ENCODE measurements around the gene MACROD2. TPM values are rescaled to one million over a fixed set of nuclear protein-coding genes. Genes with fewer than 3 reads are reported as not detected.

The MACROD2 gene
- polyA plus RNA-seq, 1 donor (not counting 4 experiments of a cell fraction or from before 2014, with no cell fraction given) = 0.71 TPM

DNA sequence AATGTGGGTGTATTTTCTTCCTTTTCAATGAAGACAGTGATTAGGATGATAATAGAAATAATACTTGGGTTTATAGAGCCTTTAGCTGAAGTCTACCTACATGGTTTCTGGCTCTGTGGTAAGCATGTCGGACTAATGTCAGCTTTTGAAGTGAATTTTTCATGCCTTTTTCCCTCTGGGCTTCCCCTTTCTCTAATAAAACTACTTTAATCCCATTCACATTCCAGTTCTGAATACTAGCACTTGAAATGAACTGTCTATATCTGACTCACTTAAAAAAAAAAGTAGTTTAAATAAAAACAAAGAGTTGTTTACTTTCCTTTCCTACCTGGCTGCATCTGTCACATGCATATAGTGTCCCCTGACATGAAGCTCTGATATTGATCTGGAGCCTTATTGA lies 888.0 kb downstream of the MACROD2 start:
- H3K4me3 ChIP-seq (ENCODE audit: control insufficient read depth in 2 of 3, extremely low read depth in 1 of 3, insufficient read depth in 2 of 3, low read depth in 1 of 3, low read length in 3 of 3) = no peak overlapping the region
- H2AFZ ChIP-seq (ENCODE audit: control insufficient read depth, low read length) = no peak overlapping the region
- no peaks in the 10 kb centered on the region for H3K9me3 ChIP-seq (ENCODE audit: control insufficient read depth, low read depth, low read length)
- H3K79me2 ChIP-seq (ENCODE audit: control insufficient read depth, insufficient read depth, low read length) = no peaks in the 10 kb centered on the region
- H3K9me1 ChIP-seq (ENCODE audit: control insufficient read depth, extremely low read depth, insufficient read depth, low read length) = no peaks in the 10 kb centered on the region
- H3K9ac ChIP-seq (ENCODE audit: control insufficient read depth, extremely low read depth, insufficient read depth, low read length) = peak overlapping the region; percentile 4
- DNase-seq (ENCODE audit: low read depth, low spot score) = no peak
- dilution Hi-C loops (cut with MboI; ENCODE audit: extremely low pct_ligation_motif_present, low sequenced_read_pairs) = no loop called here
- H3K36me3 ChIP-seq (ENCODE audit: control insufficient read depth in 2 of 2, extremely low read depth in 1 of 2, insufficient read depth in 2 of 2, low read length in 2 of 2) = no peaks in the 10 kb centered on the region
- TF ChIP-seq, protein P1, sequence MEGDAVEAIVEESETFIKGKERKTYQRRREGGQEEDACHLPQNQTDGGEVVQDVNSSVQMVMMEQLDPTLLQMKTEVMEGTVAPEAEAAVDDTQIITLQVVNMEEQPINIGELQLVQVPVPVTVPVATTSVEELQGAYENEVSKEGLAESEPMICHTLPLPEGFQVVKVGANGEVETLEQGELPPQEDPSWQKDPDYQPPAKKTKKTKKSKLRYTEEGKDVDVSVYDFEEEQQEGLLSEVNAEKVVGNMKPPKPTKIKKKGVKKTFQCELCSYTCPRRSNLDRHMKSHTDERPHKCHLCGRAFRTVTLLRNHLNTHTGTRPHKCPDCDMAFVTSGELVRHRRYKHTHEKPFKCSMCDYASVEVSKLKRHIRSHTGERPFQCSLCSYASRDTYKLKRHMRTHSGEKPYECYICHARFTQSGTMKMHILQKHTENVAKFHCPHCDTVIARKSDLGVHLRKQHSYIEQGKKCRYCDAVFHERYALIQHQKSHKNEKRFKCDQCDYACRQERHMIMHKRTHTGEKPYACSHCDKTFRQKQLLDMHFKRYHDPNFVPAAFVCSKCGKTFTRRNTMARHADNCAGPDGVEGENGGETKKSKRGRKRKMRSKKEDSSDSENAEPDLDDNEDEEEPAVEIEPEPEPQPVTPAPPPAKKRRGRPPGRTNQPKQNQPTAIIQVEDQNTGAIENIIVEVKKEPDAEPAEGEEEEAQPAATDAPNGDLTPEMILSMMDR (optimal IDR thresholded peaks at IDR 0.05 in 1 of 3, IDR thresholded peaks at IDR 0.05 in 1 of 3, conservative IDR thresholded peaks at IDR 0.05 in 1 of 3; ENCODE audit: extremely low read depth in 1 of 3, insufficient read depth in 2 of 3, low read length in 3 of 3) = no peak
- no peak for TF ChIP-seq EZH2 (IDR thresholded peaks at IDR 0.05; ENCODE audit: low read length)
- no peaks in the 10 kb centered on the region for H3K27me3 ChIP-seq (ENCODE audit: control insufficient read depth, extremely low read depth, insufficient read depth, low read length)
- FAIRE-seq = no peak
- peaks cover 46% of the 10 kb centered on the region for H3K4me1 ChIP-seq (ENCODE audit: control insufficient read depth, extremely low read depth, insufficient read depth, low read length)
- H4K20me1 ChIP-seq (ENCODE audit: control insufficient read depth, extremely low read depth, insufficient read depth, low read length) = no peaks in the 10 kb centered on the region
- peak overlapping the region; percentile 39 for H3K4me2 ChIP-seq (ENCODE audit: control insufficient read depth, extremely low read depth, insufficient read depth, low read depth, low read length)
- peak overlapping the region; percentile 84 for H3K27ac ChIP-seq (ENCODE audit: control insufficient read depth, insufficient read depth, low read length)

DNA sequence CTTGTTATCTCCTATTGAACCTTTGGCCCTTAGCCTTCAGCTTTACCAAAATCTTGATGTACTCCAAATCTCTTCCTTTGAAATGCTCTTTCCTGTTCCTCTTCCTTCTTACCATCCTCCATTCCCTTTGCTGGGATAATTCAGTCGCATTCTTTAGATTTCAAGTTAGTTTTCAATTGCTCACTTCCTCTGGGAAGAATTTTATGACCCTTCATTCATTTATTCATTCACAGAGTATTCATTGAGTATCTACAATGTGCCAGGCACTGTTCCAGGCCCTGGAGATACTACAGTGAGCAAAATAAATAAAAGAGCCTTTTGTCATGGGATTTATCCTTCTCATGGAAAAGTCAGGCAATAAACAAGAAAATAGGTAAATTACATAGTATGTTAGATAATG lies 890.3 kb downstream of the MACROD2 start:
- H3K79me2 ChIP-seq (ENCODE audit: control insufficient read depth, insufficient read depth, low read length) = no peaks in the 10 kb centered on the region
- H3K36me3 ChIP-seq (ENCODE audit: control insufficient read depth in 2 of 2, extremely low read depth in 1 of 2, insufficient read depth in 2 of 2, low read length in 2 of 2) = no peaks in the 10 kb centered on the region
- no peaks in the 10 kb centered on the region for H4K20me1 ChIP-seq (ENCODE audit: control insufficient read depth, extremely low read depth, insufficient read depth, low read length)
- H3K4me1 ChIP-seq (ENCODE audit: control insufficient read depth, extremely low read depth, insufficient read depth, low read length) = peaks cover 30% of the 10 kb centered on the region
- H3K9me1 ChIP-seq (ENCODE audit: control insufficient read depth, extremely low read depth, insufficient read depth, low read length) = no peaks in the 10 kb centered on the region
- TF ChIP-seq, protein P1 (optimal IDR thresholded peaks at IDR 0.05 in 1 of 3, IDR thresholded peaks at IDR 0.05 in 1 of 3, conservative IDR thresholded peaks at IDR 0.05 in 1 of 3; ENCODE audit: extremely low read depth in 1 of 3, insufficient read depth in 2 of 3, low read length in 3 of 3) = no peak
- no peak for TF ChIP-seq EZH2 (IDR thresholded peaks at IDR 0.05; ENCODE audit: low read length)
- no peak overlapping the region for H3K4me3 ChIP-seq (ENCODE audit: control insufficient read depth in 2 of 3, extremely low read depth in 1 of 3, insufficient read depth in 2 of 3, low read depth in 1 of 3, low read length in 3 of 3)
- DNase-seq (ENCODE audit: low read depth, low spot score) (no peak), FAIRE-seq (no peak)
- peak overlapping the region; percentile 16 for H2AFZ ChIP-seq (ENCODE audit: control insufficient read depth, low read length)
- H3K9me3 ChIP-seq (ENCODE audit: control insufficient read depth, low read depth, low read length) = no peaks in the 10 kb centered on the region
- no peak overlapping the region for H3K27ac ChIP-seq (ENCODE audit: control insufficient read depth, insufficient read depth, low read length)
- H3K4me2 ChIP-seq (ENCODE audit: control insufficient read depth, extremely low read depth, insufficient read depth, low read depth, low read length) = no peak overlapping the region
- H3K9ac ChIP-seq (ENCODE audit: control insufficient read depth, extremely low read depth, insufficient read depth, low read length) = no peak overlapping the region
- dilution Hi-C loops (cut with MboI; ENCODE audit: extremely low pct_ligation_motif_present, low sequenced_read_pairs) = no loop called here
- no peaks in the 10 kb centered on the region for H3K27me3 ChIP-seq (ENCODE audit: control insufficient read depth, extremely low read depth, insufficient read depth, low read length)
